LHCN-M2 (cell line): ENCODE results near the gene LRGUK. TPM values are rescaled to one million over a fixed set of nuclear protein-coding genes. Genes with fewer than 3 reads are reported as not detected.
"Not testable (repeated sequence)": the region's sequence is repeated elsewhere in the genome, so short reads cannot be mapped to it uniquely, and the experiment has no call there.

Source experiments
- DNase-seq: peaks from one replicate; pipeline ENCODE4 v3.0.0-alpha.2; 2012; ENCODE audit warnings: low read depth
- total RNA-seq: library from RNA; depleted of rRNA; stranded (reverse); fragments of >200 nt; gene quantifications from 2 replicates; pipeline ENCODE4 v1.2.3, GENCODE V29; 2014

Gene LRGUK
- total RNA-seq, 1 experiment from 2014 or later = 0.23 TPM

DNA sequence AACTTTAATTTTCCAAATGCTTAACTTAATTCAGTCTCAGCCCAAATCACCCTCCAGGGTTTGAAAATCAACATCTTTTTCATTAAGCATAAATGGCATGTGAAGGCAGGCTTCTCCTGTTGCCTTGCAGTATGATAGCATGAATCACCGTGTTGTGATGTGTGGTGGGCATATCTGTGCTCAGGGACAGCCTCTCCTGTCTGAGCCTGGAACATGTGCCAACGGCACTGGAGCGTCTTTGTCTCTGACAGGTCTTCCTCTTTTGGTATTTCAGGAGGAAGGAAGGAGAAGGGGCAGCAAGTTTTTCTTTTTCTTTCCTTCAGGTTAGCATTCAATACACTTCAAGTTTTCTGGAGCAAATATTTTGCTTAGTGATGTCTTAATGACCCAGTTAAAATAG lies 57.6 kb downstream of the LRGUK start:
- peak; percentile 86 for DNase-seq

DNA sequence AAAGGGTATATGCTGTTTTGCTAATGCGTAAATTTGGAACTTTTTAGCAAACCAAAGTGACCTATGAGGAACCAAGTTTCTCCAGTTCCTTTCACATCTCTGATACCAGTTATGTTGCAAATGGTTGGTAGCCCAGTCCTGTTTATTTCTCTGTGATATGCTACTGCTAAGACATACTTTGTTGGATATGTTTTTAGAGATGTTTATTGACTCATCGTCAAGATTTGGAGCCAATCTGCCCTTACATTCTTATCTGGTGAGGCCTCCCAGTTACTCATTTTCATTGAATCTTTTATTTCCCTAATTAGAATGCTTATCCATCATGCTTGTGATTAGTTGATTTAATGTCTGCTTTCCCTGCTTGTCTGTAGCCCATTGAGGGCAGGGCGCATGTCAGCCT lies 58.9 kb downstream of the LRGUK start:
- DNase-seq = peak; percentile 66

DNA sequence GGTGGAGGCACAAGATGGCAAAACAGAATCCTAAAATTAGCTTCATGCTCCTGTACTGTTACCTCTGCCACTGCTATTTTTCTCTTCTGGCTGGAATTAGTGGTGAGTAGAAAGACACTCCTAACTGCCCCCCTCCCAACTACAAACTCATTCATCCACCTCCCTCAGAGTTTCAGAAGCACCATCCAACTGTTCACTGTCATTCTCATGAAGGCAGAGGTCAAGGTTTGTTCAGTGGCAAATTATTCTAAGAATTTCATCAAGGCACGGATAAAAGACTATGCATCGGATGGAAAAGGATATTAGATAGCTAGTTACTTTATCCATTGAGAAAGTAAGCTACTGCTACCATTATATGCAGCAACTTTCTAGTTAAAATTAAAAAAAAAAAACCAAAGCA lies 59.7 kb downstream of the LRGUK start:
- DNase-seq = peak; percentile 64

DNA sequence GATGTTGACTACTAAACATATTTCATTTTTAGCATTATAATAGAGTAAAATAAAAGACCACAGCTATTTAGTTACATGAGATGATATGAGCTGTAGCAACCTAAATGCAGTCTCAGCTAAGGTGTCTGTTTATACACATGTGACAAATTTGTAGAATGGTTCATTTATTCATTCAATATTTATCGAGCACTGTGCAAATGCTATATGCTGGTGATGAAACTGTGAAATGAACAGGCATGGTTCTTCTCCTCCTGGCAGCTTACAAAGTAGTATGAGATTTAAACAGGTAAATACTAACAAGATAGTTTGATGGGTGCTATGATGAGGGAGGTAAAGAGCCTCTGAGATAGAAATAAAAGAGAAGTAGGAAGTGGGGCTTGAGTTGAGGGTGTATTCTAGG lies 60.8 kb downstream of the LRGUK start:
- DNase-seq = no peak

DNA sequence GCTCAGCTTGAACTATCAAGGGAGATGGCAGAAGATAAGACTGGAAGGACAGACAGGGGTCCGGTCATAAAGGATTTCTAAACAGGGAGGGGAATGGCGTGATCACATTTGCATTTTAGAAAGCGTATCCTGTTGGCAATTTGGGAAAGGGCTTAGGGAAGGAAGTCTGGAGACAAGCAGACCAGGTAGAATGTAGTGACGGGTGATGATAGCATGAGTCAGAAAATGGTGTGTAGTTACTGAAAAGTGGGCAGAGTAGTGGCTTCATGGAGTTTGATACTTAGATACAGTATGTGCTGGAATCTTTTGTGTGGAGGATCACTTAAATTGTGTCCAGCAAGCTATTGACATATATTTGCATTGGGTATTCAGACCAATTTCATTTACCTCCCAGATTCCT lies 61.2 kb downstream of the LRGUK start:
- no peak for DNase-seq

DNA sequence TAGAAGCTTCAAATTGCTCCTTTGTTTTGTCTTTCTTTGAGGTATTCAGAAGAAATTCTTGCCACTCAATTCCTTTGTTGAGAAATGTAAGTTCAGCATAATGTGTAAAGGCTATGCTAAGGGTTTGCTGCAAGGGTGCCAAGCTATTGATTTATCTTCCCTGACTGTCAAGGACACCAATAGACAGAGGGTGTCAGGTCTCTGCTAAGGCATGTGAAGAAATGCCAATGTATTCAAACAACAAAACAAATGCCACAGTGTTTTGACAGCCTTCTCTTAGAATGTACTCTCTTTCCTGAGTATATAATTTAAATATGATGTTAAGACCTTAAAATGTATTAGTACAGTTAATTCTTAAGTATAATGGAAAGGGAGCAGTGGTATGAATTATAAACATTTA lies 62.4 kb downstream of the LRGUK start:
- no peak for DNase-seq

DNA sequence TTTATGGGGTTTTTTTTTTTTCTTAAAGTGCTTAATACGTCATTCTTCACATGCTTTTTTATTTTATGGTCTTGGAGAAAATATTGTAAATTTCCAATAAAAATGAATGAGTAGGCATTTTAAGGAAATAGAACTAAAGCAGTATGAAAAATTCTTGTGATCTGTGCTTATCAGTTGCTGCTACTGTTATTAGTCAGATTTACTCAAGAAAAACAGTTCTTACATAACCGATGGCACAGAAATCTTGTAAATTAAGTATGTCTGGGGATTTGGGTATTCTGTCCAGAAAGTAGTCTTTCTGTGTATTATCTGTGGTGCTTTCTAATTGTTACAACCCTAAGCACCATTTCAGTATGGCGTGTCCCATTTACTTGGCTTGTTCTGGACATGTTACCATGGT lies 64.7 kb downstream of the LRGUK start:
- no peak for DNase-seq

DNA sequence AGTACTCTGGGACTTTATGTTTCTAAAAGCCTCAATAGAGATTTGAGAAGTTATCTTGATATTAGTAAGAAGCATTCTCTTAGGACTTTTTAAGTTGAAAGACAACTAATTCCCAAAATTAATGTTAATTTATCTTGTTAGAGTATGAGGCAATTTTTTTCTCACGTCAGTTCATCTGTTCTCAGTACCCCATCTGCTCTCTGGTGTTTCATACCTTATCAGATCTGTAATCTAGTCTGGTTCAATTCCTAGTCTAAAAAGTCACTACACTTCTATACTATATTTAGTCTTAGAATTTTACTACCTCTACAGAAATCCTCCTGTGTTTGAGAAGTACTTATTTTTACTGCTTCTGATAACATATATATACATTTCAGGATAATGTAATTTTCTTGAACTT lies 66.1 kb downstream of the LRGUK start:
- no peak for DNase-seq

DNA sequence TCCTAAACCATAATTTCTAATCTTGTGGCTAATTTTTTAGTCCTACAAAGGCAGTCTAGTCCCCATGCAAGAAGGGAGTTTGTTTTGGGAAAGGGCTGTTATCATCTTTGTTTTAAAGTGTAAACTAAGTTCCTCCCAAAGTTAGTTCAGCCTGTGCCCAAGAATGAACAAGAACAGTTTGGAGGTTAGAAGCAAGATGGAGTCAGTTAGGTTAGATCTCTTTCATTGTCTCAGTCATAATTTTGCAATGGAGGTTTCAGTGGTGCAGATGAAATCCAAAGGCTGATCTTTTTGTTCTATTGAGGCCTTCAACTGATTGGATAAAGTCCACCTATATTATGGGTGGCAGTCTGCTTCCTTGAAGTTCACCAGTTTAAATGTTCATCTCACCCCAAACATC lies 68.1 kb downstream of the LRGUK start:
- no peak for DNase-seq

DNA sequence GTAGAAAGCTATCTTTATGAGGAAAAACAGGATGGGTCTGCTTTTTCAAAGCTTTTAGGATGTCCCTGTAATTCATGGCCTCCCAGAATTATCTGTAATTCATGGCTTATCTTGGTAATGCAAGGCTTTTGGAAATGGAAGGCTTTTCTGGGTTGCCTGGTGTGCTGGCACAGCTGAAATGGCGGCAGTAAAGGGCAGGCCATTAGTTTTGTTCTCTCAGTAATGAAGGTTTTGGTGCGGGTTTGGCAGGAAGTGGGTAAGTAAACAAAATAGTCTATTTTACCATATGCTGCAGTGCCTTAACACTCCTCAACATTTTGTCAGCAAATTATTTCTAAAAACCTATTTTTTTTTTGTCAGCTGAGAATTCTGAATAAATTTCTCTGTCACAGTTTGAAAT lies 69.3 kb downstream of the LRGUK start:
- no peak for DNase-seq

DNA sequence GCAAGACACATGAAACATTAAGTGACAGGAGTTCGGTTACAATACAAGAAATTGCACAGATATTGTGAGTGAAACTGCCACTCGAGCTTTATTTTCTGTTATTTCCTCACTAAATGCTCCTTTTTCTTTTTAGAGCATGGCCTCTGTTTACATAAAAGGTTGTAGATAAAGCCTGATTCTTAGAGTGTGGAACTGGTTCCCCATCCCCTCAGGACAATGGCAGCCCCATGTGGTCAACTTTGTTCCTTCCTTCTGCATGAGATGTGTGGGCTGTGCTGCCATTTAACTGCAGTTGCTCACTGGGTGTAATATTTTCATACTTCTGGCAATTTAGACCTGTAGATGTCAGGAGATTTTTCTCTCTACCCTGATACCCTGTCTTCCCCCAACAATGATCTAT lies 70.2 kb downstream of the LRGUK start:
- no peak for DNase-seq

DNA sequence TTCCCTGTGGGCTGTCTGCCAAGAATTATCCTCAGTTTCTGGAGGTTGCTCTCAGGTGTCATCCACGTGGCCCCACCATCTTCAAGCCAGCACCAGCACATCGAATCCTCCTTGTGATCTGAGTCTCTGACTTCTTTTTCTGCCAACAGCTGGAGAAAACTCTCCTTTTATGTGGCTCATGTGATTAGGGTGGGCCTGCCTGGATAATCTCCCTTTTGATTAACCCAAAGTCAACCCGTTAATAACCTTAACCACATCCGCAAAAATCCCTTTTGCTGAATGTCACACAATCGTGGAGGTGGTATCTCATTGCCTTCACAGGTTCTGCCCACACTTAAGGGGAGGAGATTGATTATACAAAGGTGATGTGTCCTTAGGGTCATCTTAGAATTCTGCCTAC lies 73.8 kb downstream of the LRGUK start:
- DNase-seq = no peak

DNA sequence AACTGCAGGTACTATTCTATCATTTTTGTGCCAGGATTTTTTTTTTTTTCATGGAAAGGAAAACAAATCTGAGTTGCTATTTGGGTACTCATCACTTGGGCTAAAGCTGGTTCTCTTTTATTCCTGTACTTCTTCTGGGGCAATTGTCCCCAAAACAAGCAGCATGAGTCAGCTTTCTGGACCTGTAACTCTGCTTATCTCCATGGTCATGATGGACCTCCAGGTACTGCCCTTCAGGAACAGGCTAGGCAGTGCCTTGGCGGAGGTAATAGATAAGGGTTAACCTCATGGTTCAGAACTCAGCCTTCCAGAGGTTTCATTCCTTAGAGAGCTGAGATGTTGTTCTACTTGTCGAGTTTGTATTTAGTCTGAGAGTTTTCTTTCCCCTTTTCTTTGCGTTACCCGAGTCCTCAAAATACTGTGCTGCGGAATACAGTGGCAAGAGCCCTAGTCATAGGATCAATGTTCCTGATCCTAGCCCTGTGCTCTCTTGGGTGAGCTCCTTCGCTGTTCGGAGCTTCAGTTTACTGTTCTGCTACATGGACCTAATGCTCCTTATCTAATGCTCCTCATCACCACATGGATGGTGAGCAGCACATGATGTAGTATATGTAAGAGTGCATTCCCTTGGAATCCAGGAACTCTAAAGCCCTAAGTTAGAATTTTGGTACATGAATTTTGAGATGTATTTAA lies 74.6 kb downstream of the LRGUK start:
- DNase-seq = no peak

DNA sequence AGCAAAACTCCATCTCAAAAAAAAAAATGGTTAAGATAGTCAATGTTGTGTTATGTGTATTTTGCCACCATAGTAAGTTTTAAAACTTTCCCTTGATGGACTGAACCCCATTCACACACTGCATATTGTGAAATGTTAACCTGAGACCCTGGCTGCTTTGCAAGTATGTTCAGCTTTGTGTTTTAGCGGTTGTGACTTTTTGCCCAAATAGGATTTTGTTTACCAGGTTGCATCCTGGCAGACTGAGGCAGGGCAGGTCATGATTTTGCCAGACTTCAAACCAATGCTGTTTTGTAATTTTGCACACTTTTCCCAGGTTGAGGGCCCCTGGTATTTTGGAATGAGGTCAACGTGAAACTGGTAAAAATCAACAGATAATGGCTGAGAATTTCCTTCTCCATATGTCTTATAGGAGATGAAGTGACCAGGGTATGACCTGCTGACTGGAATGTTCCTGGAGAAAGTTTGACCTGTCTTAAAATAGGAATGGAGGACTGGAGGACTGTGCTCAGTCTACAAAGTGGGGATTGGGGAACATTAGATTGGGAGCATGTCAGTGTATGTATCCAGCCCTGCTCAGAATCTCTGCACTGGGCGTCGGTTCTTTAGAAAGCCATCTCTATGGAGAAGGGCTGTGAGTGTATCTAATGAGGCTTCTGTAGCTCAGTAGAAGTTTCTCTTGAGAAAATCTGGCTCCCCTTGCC lies 76.2 kb downstream of the LRGUK start:
- DNase-seq = no peak

DNA sequence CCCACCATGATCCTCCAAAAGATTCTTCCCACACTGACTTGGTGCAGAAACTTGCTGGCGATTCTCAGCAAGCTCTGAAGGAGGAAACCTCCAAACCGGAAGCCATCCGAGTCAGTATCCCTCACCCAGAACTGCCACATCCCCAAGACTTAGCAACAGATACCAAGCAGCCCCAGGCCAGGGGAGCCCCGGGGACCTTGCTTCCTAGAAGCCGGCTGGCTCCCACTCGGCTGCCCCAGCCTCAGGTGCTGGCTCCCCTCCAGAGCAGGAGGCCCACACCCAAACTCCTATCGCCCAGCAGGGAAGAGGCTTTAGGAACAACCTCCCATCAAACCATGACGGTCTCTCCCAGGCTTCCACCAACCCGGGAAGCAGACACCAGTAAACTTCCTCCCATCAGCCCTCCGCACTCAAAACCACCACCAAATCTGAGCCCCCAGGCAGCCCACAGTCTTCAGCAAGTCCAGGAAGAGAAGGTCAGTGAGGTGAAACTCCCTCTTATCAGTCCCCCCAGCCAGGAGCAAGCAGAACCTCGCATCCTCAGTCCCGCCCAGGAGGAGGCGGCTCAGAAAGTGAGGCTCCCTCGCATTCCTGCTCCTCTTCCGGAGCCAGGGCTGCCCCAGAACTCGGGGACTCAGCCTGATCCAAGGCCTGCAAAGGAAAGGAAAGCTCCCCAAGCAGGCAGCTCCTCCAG lies 82.3 kb downstream of the LRGUK start:
- DNase-seq = no peak

DNA sequence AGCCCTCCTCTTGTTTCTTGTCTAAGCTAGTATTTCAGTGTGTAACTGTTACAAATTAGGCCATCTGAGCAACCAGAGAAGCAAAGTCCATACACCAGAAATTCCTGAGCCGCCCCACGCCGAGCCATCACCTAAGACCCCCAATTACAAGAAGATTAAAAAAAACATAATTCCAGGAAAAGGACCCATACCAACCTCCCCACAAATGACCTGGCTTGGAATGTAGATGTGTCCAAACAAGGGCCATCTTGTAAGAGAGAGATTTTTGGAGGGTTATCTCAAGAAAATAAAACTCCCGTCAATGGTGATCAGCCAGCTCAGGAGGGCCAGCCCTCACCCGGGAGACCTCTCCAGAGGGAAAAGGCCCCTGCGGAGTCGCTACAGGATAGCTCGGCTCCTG lies 83.1 kb downstream of the LRGUK start:
- DNase-seq = no peak

DNA sequence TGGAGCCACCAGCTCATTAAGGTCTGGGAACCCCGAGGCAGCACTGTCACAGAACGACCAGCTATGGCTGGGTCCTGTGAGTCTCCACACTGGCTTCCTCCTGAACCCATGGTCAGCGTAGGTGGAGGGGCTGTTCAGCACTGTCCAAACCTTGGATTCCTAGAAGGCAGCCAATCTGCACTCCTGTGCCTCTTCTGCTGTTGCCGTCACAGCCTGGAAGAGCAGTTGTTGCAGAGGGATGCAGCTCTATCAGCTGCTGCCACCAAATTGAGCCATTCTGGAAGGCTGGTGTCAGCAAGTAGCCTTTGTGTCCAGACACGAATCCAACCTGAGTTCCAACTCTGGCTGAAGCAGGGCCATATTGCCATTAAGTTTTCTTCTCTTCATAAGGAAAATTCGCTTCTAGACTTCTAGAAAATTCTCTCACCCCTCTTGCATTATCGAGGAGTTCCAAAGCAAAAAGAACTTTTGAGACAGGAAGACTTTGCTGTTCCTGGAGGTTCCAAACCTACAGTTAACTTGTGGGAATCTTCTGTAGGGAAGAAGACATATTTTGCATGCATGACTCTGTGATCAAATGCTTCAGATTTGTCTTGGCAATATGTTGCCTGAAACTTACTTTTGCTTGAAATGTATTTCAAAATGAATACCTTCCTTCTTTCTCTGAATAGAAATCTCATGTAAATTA lies 84.0 kb downstream of the LRGUK start:
- DNase-seq = no peak

DNA sequence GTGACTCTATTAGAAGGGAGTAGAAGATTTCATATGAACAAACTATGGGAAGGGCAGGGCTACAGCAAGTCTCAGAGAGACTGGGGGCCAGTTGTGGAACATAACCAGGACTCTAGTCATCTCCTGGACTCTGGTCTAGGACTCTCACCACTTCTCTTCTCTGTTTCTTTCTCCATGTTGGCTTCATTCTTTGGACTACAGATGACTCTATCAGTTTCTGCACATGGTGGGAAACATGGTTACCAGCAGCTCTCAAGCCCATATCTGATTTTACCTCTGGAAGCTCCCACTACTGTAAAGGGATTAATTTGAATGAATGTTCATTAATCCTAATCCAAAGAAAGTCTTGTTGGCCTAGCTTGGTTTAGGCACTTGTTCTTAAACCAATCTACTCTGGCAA lies 84.7 kb downstream of the LRGUK start:
- no peak for DNase-seq

DNA sequence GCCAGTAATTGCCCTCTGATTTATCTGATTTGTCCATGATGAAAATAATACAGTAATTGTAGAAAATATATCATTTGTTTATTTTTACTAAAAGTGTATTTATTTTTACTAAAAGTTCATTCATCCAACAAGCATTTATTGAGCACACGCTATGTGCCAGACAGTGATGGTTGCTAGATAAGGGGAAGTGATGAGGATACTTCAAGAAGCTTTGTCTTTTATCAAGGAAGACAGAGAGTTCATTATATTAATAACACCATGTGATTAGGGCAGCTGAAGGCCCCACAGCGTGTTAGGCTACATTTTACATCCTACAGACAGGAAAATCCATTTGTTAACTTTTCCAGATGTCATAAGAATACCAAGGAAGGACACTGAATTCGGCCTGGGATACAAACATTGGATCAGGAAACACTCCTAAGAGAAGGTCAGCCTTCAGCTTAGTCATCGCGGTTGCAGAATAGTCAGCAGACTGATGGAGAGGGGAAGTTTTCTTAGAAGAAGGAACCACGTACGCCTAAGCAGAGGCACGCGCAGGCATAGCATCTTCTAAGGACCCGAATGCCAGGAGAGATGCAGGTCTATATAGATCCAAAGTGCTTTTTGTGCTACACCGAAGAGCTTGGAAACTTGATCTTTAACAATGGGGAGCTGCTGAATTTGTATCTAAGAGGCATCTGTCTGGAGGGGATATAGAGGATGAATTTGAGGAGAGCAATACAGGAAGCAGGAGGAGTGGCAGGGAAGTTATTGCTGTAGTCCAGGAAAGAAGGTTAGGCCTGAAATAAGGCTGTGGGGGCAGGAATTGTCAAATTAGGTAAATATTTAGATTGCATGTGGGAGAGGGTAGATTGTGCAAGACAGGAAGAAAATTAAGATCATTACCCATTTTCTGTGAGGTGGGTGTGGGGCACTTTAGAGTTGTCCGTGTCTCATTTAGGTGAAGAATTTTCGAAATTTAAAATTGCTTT lies 85.7 kb downstream of the LRGUK start:
- DNase-seq = peak; percentile 26

DNA sequence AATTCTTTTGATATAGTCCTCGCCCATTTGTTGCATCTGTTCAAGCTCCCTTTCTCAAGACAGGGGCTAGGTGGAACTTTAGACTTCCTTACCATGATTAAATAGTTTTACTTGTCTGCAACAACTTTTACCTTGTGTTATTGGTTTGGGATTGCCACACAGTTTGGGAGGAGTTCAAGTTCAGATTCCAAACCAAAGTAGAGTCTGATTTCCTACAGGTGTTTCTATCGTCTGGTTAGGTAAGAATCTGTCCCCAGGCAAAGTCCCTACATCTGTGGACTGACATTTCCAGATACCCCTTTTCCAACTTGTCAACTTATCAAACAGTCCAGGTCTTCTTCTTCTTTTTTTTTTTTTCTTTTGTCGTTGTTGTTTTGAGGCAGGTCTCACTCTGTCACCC lies 93.1 kb downstream of the LRGUK start:
- DNase-seq = no peak

DNA sequence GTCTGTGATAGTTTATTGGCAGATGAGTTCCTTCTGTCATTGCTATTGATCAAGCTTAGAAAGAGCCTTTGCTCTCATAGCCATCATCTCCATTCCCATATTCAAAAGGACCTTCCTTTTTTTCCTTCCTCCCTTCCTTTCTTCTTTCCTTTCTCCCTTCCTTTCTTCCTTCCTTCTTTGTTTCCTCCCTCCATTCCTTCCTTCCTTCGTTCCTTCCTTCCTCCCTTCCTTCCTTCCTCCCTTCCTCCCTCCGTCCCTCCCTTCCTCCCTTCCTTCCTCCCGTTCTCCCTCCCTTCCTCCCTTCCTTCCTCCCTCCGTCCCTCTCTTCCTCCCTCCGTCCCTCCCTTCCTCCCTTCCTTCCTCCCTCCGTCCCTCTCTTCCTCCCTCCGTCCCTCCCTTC lies 104.2 kb downstream of the LRGUK start:
- DNase-seq = not testable (repeated sequence)
